Measurements from ENCODE around the gene AXIN2.
A peak's percentile ranks its signal among the peaks of the same experiment; 100 is the strongest.

The AXIN2 gene

GRCh38 chr17:65554553-65555223, 6.8 kb downstream of the AXIN2 start:
- no peak for DNase-seq (ENCODE audit: low spot score)

DNA sequence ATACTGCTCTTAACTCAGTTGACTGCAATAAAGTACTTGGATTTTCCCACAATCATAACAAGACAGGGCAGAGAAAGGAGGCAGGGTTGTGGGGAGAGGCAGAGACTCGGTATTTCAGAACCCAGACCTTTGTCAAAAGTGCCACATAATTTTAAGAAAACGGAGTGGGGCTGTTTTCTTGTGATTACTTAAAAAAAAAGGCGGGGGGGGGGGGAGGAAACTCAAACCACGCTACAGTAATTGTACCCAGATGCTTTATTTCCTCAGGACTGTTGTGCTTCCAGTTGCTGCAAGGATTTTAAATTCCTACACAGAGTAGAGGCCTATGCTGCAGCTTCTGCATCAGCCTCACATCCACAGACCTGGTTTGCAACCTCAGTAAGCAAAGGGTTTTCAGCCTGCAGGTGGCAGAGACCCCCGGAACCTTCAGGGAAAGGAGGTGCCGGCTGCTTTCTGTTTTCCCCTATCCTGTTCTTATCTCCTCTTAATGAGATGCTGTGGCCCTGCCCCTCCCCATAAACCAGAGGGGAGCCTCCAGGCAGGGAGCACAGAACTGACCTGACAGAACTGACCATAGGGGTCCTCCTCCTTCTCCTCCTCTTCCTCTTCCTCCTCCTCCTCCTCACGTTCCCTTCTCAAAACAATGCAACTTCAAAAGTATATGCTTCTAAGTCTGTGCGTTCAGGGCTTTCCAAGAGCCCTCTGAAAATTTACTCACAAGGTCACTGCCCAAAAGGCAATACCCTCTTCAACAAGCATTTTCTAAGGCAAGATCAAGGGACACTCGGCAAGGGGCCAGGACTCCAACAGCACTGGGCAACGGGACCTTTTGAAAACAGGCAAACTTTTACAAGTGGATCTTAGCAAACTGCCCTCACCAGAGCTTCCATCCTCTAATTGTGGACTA, 7.5 kb downstream of the AXIN2 start:
- no peak for DNase-seq (ENCODE audit: low spot score)

- DNase-seq (ENCODE audit: low spot score): no peak
Measured at GRCh38 chr17:65553009-65553645, 8.3 kb downstream of the AXIN2 start.

DNA sequence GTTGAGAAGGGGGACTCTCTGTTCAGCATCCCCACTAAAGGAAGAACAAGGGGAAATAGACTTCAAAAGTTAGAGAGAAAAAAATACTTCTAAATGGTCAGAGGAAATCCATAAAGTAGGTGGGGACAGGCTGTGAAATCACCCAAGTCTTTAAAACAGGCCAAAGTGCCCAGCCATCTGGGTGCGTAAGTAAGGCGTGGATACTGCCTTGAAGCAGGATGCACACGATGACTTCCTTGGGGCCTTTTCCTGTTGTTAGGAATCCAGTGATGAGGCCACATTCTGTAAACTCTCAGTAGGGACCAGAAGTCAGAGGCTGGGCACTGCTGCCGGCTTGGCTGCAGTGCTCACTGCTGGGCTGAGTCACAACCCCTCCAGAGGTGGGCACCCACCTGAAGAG, 9.2 kb downstream of the AXIN2 start:
- DNase-seq (ENCODE audit: low spot score): no peak

- no peak for DNase-seq (ENCODE audit: low spot score)
Measured at GRCh38 chr17:65551267-65552040, 10.0 kb downstream of the AXIN2 start.

DNA sequence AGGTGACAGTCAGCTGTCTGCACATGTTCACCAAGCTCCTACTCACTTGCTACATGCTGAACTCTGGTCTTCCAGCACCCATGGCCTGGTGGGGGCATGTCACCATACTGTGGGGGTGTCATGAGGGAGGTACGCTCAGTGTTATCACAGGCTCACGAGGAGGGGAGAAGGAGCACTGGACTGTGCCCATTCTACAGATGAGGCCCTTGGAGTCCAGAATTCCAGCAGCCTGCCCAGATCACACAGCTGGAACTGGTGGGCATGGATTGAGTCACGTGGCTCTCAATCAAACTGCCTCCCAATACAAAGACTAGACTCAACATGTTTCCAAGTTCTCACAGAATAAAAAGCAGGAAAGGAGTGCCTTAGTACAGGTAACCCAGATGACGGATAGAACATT, 10.7 kb downstream of the AXIN2 start:
- DNase-seq (ENCODE audit: low spot score): no peak

DNA sequence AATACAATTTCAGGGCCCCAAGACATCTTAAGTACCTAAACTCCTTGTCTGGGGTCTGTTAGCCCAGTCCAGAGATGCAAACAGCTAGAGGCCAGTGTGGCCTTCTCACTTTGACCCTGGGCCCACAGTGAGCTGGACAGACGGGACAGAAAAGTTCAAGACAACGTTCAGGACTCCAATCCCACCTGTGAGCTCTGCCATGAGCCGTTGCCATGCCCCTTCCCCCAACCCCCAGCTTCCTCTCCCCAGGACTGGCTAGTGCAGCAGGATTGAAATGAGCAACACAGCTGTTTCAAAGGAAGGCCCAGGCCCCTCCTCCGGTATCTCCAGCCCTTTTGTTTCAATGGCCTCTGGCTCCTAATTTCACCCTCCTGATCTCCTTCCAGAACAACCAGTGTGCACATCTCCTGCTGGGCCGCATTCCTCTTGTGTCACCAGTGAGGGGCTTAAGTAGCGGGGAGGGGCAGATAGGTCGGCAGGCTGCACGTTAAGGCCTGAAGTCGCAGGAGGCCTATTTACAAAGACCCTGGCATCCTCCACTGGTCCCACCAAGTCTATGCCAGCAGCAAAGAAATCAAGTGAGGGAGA, 11.3 kb downstream of the AXIN2 start:
- no peak for DNase-seq (ENCODE audit: low spot score)

DNA sequence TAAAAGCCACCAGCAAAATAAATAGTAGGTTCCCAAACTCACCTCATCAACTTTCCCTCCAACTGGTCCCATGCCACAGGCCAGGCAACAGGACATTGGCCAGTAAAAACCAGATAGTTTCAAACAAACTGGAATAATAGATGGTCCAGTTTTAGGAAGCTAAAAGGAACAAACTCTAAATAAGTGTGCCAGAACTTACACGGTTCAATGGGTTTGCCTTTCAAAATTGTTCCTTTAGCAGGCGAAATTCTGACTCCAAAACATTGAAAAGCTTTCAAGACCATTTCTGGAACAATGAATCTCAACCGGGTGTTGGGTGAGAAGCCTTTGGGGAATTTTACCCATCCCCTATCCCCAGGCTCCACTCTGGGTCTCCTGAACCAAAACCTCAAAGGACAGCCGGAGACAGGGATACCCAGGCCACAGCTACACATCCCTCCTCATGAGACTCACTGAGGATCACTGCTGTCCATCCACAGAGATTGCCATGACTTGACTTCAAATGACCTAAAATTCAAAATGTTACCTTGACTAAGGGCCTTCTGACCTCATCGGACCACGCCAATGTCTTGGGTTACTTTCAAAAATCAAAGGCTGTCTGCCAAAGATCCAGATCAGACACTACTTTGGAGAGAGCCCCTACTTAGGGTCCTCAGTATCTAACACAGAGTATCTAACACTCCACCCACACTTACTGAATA, 13.0 kb downstream of the AXIN2 start:
- no peak for DNase-seq (ENCODE audit: low spot score)

DNA sequence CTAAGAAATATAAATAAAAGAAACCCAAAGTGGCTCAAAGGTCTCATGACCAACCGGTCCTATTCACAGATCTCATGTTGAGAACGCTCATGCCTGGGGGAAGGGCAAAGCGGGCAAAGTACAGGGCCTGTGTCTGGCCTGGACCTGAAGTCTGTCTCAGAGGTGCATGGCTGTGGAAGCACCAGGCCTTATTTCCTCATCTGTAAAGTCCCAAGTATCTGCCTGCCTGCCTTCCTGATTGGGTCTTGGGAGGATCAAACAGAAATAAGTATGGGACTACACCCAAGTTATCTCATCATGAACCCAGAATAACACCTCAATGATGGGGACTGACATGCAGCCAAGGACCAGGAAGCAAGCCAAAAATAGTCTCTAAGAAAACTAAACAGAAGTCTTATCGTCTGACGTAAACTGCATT, 14.2 kb downstream of the AXIN2 start:
- peak; percentile 13 for DNase-seq (ENCODE audit: low spot score)

- no peak for DNase-seq (ENCODE audit: low spot score)
Measured at GRCh38 chr17:65546579-65546978, 14.9 kb downstream of the AXIN2 start.

GRCh38 chr17:65545705-65546523, 15.5 kb downstream of the AXIN2 start:
- no peak for DNase-seq (ENCODE audit: low spot score)

- no peak for DNase-seq (ENCODE audit: low spot score)
Measured at GRCh38 chr17:65544672-65545071, 16.8 kb downstream of the AXIN2 start.

GRCh38 chr17:65542610-65543009, 18.8 kb downstream of the AXIN2 start:
- no peak for DNase-seq (ENCODE audit: low spot score)

GRCh38 chr17:65542067-65542466, 19.4 kb downstream of the AXIN2 start:
- DNase-seq (ENCODE audit: low spot score): no peak

GRCh38 chr17:65541453-65541852, 20.0 kb downstream of the AXIN2 start:
- DNase-seq (ENCODE audit: low spot score): no peak

DNA sequence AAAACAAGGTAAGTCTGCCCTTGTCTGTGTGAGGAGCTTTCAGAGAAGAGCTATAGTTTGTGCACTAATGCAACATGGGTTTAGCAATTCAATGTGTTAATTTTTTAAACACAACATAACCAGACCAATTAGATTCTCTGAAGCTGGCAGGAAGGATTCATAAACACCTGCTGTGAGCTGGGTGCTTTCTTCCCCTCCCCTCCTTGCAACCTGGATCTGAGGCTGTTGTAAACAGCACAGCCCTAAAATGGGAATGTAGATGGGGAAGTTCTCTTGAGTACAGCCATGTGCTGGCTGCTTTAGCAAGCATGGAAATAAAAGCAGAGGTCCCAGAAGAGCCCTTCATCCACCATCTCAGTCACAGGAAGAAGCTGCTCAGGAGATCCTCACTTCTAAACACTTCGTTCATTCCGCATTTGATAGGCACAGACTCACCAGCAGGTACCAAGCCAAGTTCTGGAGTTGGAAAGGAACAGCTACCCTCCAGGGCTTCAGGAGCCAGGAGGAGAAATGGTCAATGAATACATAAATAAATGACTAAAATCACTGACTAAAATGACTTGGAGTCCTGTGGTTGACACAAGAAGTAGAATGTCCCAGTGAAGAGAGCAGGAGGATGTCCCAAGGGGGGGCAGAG, 21.7 kb downstream of the AXIN2 start:
- DNase-seq (ENCODE audit: low spot score): no peak

- DNase-seq (ENCODE audit: low spot score): no peak
Measured at GRCh38 chr17:65538675-65539529, 22.5 kb downstream of the AXIN2 start.

DNA sequence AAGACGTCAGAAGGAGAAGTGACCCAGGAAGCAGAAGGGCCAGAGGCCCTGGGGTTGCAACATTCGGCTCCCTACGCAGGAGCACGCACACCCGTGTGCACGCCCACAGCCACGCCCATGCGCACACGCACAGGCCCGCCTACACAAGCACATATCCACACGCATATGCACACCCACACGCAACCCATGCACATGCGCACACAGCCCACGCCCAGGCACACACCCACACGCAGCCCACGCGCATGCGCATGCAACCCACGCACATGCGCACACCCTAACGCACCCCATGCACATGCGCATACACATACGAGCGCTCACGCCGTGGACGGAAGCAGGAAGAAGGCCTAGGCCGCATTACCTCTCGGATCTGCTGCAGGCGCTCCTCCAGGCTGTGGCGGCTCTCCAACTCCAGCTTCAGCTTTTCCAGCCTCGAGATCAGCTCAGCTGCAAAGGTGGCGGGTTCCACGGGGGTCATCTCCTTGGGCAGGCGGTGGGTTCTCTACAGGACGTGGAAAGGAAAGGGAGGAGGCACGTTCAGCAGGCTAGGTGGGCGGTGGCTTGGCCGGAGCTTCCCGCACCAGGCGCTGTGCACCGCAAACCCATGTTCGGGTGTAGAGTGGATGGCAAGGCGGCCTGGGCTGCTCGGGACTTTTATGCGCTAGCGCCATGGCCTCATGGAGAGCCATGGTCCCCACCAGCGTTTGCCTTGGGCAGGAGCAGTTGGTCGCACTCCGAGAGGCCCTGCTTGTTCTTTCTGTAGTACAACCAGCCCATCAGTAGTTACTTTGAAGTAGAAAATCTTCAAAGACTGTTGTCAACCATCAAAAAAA, 23.4 kb downstream of the AXIN2 start:
- peak; percentile 35 for DNase-seq (ENCODE audit: low spot score)
